HG03521 (cell line): Measurements from ENCODE around the gene SEL1L.
"Not testable (repeated sequence)": the region's sequence is repeated elsewhere in the genome, so short reads cannot be mapped to it uniquely, and the experiment has no call there.

ENCODE experiments used
- ATAC-seq: cut with Tn5 transposase; IDR thresholded peaks from one replicate; pipeline ENCODE4 v1.9.1; 2021; ENCODE audit warnings: mild to moderate bottlenecking, moderate library complexity; ENCODE audit not compliant: unreplicated experiment

Gene SEL1L

GRCh38 chr14:81449576-81449975 lies 84.1 kb downstream of the SEL1L start:
- ATAC-seq, result no peak

DNA sequence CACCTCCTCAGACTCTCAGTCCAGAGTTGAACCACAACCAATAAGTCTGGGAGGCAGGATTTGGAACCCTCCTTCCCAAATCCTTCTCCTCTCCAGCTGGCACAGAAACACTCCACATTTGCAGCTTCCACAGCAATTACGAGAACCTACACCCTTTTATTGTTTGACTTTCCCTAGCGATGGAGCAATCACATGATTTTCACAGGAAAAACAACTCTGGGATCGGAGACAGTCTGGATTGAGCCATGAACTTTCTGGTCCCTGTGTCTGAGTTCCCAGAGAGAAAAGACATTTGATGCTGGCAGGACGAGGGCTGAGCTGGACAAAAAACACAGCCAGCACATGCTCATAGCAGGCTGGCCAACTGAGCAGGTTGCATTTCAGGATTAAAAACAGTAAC lies 84.5 kb downstream of the SEL1L start:
- ATAC-seq, result no peak

DNA sequence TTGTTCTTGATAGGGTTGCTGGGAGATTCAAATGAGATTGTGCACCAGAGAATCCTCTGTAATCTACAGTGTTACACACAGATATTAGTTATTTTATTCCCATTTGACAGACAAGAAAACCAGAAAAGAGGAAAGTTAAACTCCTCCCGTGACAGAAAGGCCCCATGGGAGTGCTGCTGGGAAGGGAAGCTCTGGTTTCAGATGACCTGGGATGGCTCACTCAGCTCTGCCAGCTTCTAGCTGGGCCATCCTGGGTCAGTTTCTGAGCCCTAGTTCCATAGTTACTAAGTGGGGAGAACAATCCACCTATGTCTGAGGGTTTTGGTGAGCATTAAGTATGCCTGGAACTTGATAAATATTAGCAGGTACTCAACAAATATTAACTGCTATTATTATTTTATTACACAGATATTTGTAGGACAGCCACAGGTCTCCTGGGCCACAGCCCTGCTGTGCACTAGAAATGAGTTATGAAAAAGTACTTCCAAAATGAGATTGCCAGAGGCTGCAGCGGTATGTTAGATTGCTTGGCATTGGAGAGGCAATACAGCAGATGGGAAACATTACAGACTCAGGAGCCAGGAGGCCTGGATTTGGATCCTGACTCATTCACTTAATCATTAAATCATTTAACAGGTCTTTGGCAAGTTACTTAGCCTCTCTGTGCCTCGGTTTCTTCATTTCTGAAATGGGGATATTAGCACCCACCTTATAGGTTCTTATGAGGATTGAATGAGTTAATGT lies 86.5 kb downstream of the SEL1L start:
- no peak for ATAC-seq

DNA sequence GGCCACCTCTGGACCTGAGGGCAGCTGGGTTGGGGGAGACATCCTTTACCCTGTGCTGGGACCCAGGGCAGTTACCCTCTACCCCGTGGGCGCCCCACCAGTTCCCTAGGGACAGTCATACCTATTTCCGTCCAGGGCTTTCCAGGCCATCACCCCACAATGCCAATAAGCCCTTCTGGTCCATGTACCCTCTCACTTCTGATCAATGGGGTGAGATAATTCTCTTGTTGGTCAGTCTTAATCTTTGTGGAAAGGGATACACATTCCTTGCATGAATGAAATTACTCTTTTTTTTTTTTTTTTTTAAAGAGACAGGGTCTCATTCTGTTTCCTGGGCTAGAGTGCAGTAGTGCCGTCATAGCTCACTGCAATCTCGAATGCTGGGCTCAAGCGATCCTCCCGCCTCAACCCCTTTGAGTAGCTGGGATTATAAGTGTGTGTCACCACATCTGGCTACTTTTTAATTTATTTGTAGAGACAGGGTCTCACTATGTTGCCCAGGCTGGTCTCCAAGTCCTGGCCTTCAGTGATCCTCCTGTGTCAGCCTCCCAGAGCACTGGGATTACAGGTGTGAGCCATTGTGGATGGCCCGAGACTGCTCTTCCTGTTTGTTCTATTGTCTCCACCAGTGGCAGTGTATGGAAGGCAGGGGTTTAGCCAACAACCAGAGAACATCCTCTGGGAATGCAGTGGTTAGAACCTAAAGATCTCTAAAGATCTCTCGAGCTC lies 87.2 kb downstream of the SEL1L start:
- ATAC-seq, result no peak

DNA sequence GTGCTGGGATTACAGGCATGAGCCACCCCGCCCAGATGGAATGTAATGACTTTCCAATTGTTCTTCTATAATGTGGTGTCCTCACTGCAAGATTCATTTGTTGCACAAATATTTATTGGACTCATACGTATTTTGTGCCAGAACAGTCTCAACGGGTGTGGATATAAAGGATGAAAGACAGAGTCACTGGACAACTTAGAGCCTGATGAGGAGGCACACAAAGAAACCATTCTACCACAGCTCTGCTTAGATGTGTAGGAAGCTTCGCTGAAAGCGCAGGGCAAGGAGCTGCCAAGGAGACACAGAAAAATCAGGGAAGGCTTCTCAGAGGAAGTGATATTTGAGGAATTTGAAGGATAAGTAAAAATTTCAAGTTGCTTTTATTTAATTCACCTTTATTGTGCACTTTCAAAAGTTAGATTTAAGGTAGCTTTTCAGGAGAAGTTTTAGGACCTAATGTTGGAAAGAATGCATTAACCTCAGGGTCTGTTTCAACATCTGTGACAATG lies 92.0 kb downstream of the SEL1L start:
- no peak for ATAC-seq

DNA sequence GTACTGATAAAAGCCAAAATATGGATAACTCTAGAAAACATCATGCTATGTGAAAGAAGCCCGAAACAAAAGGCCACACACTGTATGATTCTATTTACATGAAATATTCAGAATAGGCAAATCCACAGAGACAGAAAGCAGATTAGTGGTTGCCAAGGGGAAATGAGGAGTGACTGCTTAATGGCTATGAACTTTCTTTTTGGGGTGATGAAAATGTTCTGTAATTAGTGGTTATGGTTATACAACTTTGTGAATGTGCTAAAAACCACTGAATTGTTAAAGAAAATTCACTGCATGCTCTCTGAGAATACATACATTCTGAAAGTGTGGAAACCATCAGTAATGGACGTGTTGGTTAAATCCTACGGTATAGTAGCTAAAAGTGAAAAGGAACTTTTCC lies 93.6 kb downstream of the SEL1L start:
- ATAC-seq, result no peak

GRCh38 chr14:81437244-81437643 lies 96.4 kb downstream of the SEL1L start:
- ATAC-seq, result no peak

- ATAC-seq, result peak; percentile 76
These were observed 97.1 kb downstream of the SEL1L start for GRCh38 chr14:81436296-81437138.

DNA sequence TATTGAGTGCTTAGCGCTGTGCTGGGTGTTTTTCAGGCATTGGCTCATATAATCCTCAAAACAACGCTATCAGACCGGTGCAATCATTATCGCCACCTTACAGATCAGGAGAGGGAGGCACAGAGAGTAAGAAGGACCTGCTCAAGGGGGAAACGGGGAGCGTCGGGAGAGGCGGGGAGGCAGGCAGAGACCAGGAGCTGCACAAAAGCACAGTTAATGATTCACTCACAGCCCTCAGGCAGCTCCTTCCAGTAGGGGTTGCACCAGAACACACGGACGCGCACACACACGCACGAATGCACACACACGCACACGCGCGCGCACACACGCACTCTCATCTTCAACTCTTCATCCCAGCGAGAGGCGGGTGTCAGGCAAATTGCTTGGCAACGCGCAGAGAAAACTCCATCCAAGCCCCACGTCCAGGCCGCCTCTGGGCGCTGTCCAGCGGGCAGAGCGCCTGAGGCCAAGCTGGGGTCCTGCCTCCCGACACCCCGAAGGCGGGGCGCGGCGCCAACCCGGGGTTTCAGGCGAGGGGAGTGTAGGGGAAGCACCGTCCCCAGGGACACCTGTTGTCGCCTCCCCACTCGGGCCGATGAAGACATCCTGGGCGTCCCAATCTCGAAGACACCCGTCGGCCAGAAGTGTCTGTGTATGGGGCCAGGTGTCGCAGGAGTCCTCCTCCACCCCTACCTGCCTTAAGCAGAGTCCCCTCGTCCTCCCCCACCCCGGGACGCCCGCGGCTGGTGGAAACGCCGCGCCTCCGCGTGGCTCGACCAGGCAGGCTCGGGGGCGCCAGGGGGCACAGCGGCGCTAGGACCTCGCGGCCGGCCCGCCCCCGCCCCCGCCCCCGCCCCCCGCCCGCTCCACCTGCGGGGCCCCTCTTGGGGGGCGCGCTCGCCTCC lies 98.0 kb downstream of the SEL1L start:
- peak; percentile 25 for ATAC-seq

DNA sequence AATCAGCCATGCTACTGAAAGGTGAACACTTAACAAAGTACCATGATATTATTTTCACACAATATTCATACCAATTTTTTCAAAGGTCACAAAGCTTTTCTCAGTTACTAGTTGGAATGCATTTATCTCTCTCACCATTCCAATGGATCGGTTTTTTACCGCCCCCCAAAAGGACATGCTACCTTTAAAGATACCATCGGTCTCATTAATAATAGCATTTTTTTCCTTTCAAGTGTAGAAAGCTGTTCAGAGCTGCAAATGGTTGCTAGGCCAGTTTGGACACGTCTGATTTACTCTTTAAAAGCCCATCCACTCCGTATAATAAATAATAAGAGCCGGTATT lies 98.6 kb downstream of the SEL1L start:
- ATAC-seq, result no peak

- ATAC-seq, result no peak
These were observed 99.4 kb downstream of the SEL1L start for GRCh38 chr14:81434230-81434629.

DNA sequence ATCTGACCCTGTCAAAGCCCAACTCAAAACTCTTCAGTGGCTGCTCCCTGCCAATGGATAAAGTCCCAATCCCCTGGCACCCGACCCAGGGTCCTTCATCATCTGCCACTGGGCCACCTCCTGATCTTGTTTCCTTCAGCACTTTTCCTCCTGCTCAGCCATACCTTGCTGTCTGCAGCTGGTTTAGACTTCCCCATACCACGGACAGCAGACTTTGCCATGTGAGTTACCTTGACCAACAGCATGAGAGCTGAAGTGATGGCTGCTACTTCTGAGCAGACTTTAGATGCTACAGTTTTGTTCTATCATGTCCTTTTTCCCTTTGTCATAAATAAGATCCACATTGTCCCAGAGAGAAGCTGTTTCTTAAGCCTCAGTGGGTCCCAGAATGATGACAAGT lies 100.3 kb downstream of the SEL1L start:
- no peak for ATAC-seq

DNA sequence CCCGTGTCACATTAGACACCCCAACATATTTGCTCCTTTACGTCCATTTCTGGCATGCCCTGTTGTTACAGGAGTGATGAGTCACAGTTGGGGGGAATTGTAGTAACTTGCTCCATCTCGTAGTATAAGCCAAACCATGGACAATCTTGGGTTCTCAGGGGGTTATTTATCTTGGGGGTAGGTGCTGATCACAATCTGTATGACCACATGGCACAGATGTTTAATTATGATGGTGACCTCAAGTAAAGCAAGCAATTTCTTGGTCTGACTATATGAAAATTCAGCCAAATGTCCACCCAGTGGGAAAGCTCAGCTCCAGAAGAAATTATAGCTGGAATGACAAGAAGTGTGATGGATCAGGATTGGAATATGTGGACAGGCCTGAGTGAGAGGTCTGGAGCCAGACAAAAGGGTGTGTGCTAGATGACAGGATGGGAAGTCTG lies 101.4 kb downstream of the SEL1L start:
- no peak for ATAC-seq

- ATAC-seq, result no peak
These were observed 103.4 kb downstream of the SEL1L start for GRCh38 chr14:81430235-81430634.

- ATAC-seq, result not testable (repeated sequence)
These were observed 103.9 kb downstream of the SEL1L start for GRCh38 chr14:81429749-81430148.

GRCh38 chr14:81429028-81429427 lies 104.6 kb downstream of the SEL1L start:
- ATAC-seq, result no peak

GRCh38 chr14:81427348-81428058 lies 106.2 kb downstream of the SEL1L start:
- ATAC-seq, result no peak

DNA sequence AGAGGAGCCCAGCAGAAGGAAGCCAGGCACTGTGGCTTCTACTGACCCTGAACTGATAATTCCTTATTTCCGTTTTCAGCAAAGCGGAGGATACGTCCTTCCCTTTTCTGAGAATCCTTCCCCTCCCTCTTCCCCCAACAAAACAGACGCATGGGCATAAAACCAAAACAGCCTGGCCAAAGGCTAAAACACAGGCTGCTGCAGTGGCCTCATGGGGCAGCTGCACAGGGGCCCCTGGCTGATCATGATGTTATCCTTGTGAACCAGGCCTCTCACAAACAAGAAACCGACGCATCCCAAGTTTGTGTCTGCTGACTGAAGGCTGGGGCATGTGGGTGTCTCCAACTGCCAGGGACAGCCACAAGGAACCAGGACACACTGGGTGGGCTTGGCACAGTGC lies 110.1 kb downstream of the SEL1L start:
- ATAC-seq, result no peak
